ENCODE data around the gene ZBTB17. TPM values are rescaled to one million over a fixed set of nuclear protein-coding genes. Genes with fewer than 3 reads are reported as not detected.

The ZBTB17 gene
- total and polyA plus RNA-seq, 2 of the 4 experiments (the other 2 are of a cell fraction) = 26.3 to 58.2 TPM

DNA sequence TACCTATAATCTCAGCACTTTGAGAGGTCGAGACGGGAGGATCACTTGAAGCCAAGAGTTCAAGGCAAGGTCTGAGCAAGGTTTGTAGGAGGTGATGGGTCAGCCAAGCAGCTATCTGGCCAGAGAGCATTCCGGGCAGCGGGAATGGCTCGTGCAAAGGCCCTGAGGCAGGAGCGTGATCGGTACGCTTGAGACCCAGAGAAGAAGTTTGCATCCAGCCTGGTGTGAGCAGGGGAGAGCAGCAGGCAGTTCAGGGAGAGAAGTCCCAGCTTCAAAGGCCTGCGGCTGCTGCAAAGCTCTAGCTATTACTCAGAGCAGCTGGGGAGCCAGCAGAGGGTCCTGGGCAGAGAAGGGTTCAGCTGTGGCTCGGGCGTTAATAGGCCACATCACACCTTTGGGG lies 23.0 kb upstream of the ZBTB17 start:
- Histone ChIP-seq H3K9me1 (ENCODE audit: insufficient read depth, low read length) (no peaks in the 10 kb centered on the region), H2BK20ac (ENCODE audit: low read depth, low read length) (no peak overlapping the region), H4K91ac (ENCODE audit: insufficient read depth, low read depth, low read length) (no peak overlapping the region), H3K27ac (ENCODE audit: insufficient read depth, low read length) (no peak overlapping the region), H3K79me1 (ENCODE audit: low read depth in 1 of 2, low read length in 2 of 2) (no peaks in the 10 kb centered on the region), H3K9ac (ENCODE audit: low read depth, low read length) (no peak overlapping the region), H3K9me3 (ENCODE audit: control insufficient read depth, insufficient read depth, low read length) (no peaks in the 10 kb centered on the region), H3K14ac (replicated peaks; ENCODE audit: low read depth, low read length) (no peak overlapping the region), H2BK5ac (ENCODE audit: low read depth, low read length, poor library complexity, severe bottlenecking) (no peak overlapping the region), H3K4ac (ENCODE audit: low read depth, low read length) (no peak overlapping the region), H3K4me3 (ENCODE audit: insufficient read depth, low read depth, low read length) (no peak overlapping the region), H2AFZ (replicated peaks; ENCODE audit: low read length, poor library complexity) (no peak overlapping the region), H3K4me1 (ENCODE audit: control insufficient read depth, insufficient read depth, low read length) (peaks cover 2% of the 10 kb centered on the region; the same call in 1 of the 2 replicates), H4K5ac (ENCODE audit: low read depth, low read length) (no peak overlapping the region), H2AK9ac (replicated peaks; ENCODE audit: low read depth, low read length, poor library complexity) (no peak overlapping the region), H3K23ac (ENCODE audit: low read depth, low read length) (no peak overlapping the region), H4K20me1 (ENCODE audit: insufficient read depth, low read length) (no peaks in the 10 kb centered on the region), H3K4me2 (ENCODE audit: low read depth, low read length) (no peak overlapping the region), H2AK5ac (ENCODE audit: low read depth, low read length) (no peak overlapping the region), H4K8ac (ENCODE audit: low read depth in 2 of 2, low read length in 2 of 2) (no peak overlapping the region), H3K36me3 (ENCODE audit: control insufficient read depth, insufficient read depth, low read length) (no peaks in the 10 kb centered on the region), H2BK120ac (ENCODE audit: low read depth, low read length) (no peak overlapping the region), H3K27me3 (ENCODE audit: control insufficient read depth, insufficient read depth, low read length) (peaks cover 15% of the 10 kb centered on the region; the same call in 1 of the 2 replicates), H2BK15ac (ENCODE audit: low read depth, low read length) (no peak overlapping the region), H3K56ac (ENCODE audit: extremely low read depth, insufficient read depth, low read length) (no peak overlapping the region), H3K18ac (ENCODE audit: low read depth, low read length) (no peak overlapping the region)
- TF ChIP-seq, protein P1, sequence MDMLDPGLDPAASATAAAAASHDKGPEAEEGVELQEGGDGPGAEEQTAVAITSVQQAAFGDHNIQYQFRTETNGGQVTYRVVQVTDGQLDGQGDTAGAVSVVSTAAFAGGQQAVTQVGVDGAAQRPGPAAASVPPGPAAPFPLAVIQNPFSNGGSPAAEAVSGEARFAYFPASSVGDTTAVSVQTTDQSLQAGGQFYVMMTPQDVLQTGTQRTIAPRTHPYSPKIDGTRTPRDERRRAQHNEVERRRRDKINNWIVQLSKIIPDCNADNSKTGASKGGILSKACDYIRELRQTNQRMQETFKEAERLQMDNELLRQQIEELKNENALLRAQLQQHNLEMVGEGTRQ (IDR thresholded peaks at IDR 0.05; ENCODE audit: low read depth, low read length) = no peak
- TF ChIP-seq RCOR1 (IDR thresholded peaks at IDR 0.05; ENCODE audit: insufficient replicate concordance, low read length) = no peak
- TF ChIP-seq MAFK (IDR thresholded peaks at IDR 0.05; ENCODE audit: low read depth, low read length) = no peak
- TF ChIP-seq MAZ (IDR thresholded peaks at IDR 0.05; ENCODE audit: borderline replicate concordance, low read depth, low read length) = no peak
- TF ChIP-seq BHLHE40 (IDR thresholded peaks at IDR 0.05; ENCODE audit: low read depth, low read length) = no peak
- no peak for TF ChIP-seq CEBPB (IDR thresholded peaks at IDR 0.05; ENCODE audit: low read depth, low read length)
- no peak for TF ChIP-seq CHD1 (IDR thresholded peaks at IDR 0.05; ENCODE audit: low read depth, low read length)
- intact Hi-C loops (cut with micrococcal nuclease) = no loop called here
- ChIA-PET POLR2A (ENCODE audit: unreplicated experiment) (interaction anchor here (0.5 kb wide), 1 partner anchor 175 kb away, joined by 6 read pairs; no protein-coding TSS in a partner anchor), CTCF (interaction anchor here (1.3 kb wide), 1 partner anchor 184 kb away, joined by 3 read pairs; no protein-coding TSS in a partner anchor)
- 86% methylated on average over 10 of the region's 11 CpGs; no CpG with 5 or more reads in 1 of the 2 experiments for WGBS, 2 experiments (ENCODE audit: extremely low coverage in 2 of 2, insufficient read length in 1 of 2)
- no peak for ATAC-seq (ENCODE audit: low read depth)
- dilution Hi-C loops (cut with HindIII; ENCODE audit: low sequenced_read_pairs, unreplicated experiment) = no loop called here
- in situ Hi-C loops (cut with MboI; ENCODE audit: low sequenced_read_pairs) = loop anchor here (5.0 to 10.0 kb wide), 2 partner anchors 64 to 182 kb away; no protein-coding TSS in a partner anchor
- no TSS peak for BruUV-seq (replicated peaks)
- no peak for DNase-seq
